ENCODE results near the gene CDKAL1.

- no peak for TF ChIP-seq GATA2 (IDR thresholded peaks at IDR 0.05; ENCODE audit: low read depth, low read length)
- no peak for TF ChIP-seq GATA3 (IDR thresholded peaks at IDR 0.05; ENCODE audit: low read depth, low read length)
Measured at GRCh38 chr6:20533746-20534294, 437 bp upstream of the CDKAL1 start.

Measured in SH-SY5Y (cell line).